AG10803 (cell line): Measurements from ENCODE around the gene PHLDB3.

Source experiments
- DNase-seq: peaks from one replicate; pipeline ENCODE4 v3.0.0; 2010; ENCODE audit warnings: low read depth
- H3K4me3 ChIP-seq: 2 replicates; pipeline ENCODE4 v1.5.1; 2011; ENCODE audit warnings: mild to moderate bottlenecking, low read length, control low read depth
- TF ChIP-seq, protein P1 (sequence below): conservative IDR thresholded peaks from 2 replicates; pipeline ENCODE4 v1.5.1; 2011; ENCODE audit warnings: mild to moderate bottlenecking, low read length, control low read depth, inconsistent platforms

Gene PHLDB3

DNA sequence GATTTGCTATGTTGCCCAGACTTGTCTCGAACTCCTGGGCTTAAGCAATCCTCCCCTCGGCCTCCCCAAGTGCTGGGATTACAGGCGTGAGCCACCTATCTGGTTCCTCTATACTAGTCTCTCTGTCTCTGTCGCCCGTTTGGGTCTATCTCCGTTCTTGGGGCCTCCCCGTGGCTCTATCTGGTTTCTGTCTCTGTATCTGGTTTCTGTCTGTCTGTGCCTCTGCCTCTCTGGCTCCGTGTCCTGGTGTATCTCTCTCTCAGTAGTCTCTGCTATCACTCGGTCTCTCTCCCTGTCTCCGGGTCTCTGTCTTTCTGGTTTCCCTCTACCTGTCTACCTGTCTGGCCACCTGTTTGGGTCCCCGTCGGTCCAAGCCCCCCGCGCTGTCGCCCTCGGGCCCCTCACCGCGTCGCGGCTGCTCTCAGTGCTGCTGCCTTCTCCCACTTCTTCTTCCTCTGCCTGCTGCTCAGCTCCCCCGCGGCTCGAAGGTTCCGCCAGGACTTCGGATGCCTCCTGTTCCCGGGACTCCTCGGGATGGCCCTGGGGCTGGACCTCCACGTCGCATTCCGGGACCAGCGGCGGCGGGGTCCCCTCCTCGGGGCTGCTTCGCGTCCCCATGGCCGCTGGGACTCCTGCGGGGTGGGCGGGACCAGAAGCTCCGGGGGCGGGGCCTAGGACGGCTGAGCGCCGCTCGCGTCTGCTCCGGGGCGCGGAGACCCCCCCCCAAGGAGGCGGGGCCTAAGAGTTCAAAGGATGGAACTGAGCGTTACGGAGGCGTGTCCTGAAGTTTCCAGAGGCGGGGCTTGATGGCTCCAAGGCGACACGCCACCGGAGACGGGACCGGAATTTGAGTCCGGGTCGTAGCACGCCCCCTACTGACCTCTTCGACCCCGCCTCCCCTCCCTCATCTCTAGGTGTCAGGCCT lies 783 bp downstream of the PHLDB3 start:
- TF ChIP-seq, protein P1, sequence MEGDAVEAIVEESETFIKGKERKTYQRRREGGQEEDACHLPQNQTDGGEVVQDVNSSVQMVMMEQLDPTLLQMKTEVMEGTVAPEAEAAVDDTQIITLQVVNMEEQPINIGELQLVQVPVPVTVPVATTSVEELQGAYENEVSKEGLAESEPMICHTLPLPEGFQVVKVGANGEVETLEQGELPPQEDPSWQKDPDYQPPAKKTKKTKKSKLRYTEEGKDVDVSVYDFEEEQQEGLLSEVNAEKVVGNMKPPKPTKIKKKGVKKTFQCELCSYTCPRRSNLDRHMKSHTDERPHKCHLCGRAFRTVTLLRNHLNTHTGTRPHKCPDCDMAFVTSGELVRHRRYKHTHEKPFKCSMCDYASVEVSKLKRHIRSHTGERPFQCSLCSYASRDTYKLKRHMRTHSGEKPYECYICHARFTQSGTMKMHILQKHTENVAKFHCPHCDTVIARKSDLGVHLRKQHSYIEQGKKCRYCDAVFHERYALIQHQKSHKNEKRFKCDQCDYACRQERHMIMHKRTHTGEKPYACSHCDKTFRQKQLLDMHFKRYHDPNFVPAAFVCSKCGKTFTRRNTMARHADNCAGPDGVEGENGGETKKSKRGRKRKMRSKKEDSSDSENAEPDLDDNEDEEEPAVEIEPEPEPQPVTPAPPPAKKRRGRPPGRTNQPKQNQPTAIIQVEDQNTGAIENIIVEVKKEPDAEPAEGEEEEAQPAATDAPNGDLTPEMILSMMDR: no peak; the same call in 1 of the 2 replicates
- peak; percentile 84 for DNase-seq
- peak overlapping the region; percentile 87 for H3K4me3 ChIP-seq

DNA sequence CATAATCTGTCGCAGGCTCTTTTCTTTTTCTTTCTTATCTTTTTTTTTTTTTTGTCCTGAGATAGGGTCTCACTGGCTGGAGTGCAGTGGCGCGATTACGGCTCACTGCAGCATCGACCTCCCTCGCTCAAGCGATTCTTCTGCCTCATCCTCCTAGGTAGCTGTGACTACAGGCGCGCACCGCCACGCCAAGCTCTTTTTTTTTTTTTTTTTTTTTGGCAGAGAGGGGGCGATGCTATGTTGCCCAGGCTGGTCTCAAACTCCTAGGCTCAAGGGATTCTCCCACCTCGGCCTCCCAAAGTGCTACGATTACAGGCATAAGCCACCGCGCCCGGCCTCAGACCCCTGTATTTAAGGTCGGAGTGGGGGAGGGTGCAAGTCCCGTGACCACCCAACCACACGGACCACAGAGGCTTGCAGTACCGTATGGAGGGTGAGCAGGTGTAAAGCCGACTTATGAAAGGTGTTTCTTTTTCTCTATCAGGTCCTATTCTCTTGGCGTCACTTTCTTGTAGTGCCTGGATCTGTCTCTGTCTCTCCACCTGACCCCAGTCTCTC lies 2.0 kb downstream of the PHLDB3 start:
- no peak overlapping the region for H3K4me3 ChIP-seq

DNA sequence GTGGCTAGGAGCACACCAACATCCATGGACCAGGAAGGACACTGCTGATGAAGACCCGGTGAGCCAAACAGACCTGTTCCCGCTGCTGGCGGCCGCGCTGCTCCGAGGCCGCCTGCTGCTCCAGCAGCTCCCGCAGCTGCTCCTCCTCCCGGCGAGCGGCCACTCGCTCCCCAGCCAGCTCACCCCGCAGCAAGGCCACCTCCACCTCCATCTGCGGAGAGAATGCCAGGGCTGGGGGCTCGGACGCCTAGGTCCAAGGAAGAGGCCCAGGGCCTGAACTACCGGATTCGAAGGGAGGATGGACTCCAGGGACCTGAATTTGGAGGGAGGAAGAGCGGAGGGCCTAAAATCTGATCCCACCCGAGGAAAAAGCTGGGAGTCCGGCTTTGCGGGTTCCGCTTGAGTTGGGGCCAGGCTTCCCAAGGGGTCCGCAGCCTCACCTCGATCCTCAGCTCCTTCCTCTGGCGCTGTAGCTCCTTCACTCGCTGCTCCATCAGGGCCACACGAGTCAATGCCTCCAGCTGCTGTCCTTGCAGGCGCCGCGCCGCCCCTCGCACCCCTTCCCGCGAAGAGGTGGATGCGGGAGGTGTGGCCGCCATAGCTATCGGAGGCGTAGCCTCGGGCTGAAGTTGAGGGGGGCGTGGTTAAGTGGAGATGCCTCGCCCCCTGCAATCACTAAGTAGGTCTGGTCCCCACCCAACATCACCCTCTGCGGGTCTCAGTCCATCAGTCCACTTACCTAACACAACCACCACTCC lies 2.7 kb downstream of the PHLDB3 start:
- no peak overlapping the region for H3K4me3 ChIP-seq
- DNase-seq: no peak
- TF ChIP-seq, protein P1: no peak

More for the DNA sequence above, 2.0 kb downstream of the PHLDB3 start:
- DNase-seq: no peak
- TF ChIP-seq, protein P1: no peak

DNA sequence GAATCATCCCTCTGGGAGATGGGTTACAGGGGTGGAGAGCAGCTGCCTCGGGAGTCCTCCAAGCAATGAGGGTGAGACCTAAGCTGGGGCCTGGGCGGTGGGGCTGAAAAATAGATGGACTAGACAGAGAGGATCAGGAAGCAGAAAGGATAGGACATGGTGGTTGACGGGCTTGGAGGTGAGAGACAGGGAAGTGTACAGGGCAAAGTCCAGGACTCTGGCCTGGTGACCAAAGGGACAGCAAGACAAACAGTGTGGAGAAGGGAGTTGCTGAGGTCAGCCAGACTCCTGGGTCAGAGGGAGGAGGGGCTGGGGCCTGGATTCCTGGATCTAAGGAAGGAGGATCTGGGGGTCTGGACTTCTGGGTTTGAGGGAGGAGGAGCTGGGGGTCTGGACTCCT lies 5.5 kb downstream of the PHLDB3 start:
- TF ChIP-seq, protein P1: no peak
- no peak for DNase-seq
- no peak overlapping the region for H3K4me3 ChIP-seq

DNA sequence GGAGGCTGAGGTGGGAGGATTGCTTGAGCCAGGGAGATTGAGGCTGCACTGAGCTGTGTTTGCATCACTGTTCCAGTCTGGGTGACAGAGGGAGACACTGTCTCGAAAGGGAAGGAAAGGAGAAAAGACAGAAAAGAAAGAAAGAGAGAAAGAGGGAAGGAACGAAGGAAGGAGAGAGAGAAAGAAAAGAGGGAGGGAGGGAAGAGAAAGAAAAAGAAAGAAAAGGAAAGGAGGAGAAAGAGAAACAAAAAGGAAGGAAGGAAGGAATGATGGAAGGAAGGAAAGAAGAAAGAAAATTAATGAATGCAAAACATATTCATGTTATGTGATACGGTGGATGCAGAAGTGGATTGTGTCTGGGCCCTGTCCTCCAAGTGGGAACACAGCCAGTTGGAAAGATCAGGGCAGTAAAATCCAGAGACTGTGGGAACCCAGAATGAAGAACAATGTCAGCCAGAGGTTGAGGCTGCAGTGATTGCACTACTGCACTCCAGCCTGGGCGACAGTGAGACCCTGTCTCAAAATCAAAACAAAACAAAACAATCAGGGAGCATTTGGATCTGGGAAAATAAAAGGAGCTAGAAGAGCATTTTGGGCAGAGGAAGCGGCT lies 6.2 kb downstream of the PHLDB3 start:
- DNase-seq: no peak
- TF ChIP-seq, protein P1: no peak
- H3K4me3 ChIP-seq: no peak overlapping the region

DNA sequence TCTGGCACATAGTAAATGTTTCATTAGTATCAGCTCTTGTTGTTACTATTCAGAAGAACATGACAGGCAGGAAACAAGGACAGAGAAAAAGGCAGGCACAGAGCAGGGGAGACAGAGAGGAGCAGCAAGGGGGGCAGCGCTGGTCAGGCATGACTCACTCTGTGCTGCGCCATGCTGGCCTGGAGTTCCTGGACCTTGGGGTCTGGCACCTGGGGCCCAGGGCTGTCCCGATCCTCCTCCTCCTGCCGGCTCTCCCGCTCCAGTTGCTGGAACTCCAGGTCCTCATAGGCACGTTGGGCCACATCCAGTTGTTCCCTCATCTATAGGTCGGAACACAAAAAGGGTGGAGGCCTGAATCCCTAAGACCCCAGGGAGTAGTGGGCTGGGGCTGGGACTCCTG lies 7.6 kb downstream of the PHLDB3 start:
- no peak for DNase-seq
- H3K4me3 ChIP-seq: no peak overlapping the region
- TF ChIP-seq, protein P1: no peak
